Measurements from ENCODE around the gene ANKRD13B.
"Not testable (repeated sequence)": the region's sequence is repeated elsewhere in the genome, so short reads cannot be mapped to it uniquely, and the experiment has no call there.

DNA sequence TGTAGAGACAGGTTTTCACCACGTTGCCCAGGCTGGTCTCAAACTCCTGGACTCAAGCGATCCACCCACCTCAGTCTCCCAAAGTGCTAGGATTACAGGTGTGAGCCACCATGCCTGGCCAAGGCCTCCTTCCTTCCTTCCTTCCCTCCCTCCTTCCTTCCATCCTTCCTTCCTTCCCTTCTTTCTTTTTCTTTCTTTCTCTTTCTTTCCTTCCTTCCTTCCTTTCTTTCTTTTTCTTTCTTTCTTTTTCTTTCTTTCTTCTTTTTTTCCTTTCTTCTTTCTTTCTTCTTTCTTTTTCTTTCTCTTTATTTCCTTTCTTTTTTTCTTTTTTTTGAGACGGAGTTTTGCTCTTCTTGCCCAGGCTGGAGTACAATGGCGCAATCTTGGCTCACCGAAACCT, 34.8 kb upstream of the ANKRD13B start:
- not testable (repeated sequence) for TF ChIP-seq ZFP3 (CRISPR knock-in tag; IDR thresholded peaks at IDR 0.05); GLIS3 (CRISPR knock-in tag; IDR thresholded peaks at IDR 0.05); ZNF565 (CRISPR knock-in tag; conservative IDR thresholded peaks at IDR 0.05; ENCODE audit: low read depth); ISL1 (CRISPR knock-in tag; IDR thresholded peaks at IDR 0.05); ZFP30 (CRISPR knock-in tag; IDR thresholded peaks at IDR 0.05); PATZ1 (CRISPR knock-in tag; IDR thresholded peaks at IDR 0.05; ENCODE audit: borderline replicate concordance); TOX (CRISPR knock-in tag; IDR thresholded peaks at IDR 0.05; ENCODE audit: borderline replicate concordance); ESRRG (CRISPR knock-in tag; IDR thresholded peaks at IDR 0.05); CSDC2 (CRISPR knock-in tag; IDR thresholded peaks at IDR 0.05); OSR1 (CRISPR knock-in tag; IDR thresholded peaks at IDR 0.05); PPARA (CRISPR knock-in tag; IDR thresholded peaks at IDR 0.05; ENCODE audit: borderline replicate concordance); ARNTL (CRISPR knock-in tag; IDR thresholded peaks at IDR 0.05; ENCODE audit: borderline replicate concordance, low read depth)
- TF ChIP-seq, protein P1, sequence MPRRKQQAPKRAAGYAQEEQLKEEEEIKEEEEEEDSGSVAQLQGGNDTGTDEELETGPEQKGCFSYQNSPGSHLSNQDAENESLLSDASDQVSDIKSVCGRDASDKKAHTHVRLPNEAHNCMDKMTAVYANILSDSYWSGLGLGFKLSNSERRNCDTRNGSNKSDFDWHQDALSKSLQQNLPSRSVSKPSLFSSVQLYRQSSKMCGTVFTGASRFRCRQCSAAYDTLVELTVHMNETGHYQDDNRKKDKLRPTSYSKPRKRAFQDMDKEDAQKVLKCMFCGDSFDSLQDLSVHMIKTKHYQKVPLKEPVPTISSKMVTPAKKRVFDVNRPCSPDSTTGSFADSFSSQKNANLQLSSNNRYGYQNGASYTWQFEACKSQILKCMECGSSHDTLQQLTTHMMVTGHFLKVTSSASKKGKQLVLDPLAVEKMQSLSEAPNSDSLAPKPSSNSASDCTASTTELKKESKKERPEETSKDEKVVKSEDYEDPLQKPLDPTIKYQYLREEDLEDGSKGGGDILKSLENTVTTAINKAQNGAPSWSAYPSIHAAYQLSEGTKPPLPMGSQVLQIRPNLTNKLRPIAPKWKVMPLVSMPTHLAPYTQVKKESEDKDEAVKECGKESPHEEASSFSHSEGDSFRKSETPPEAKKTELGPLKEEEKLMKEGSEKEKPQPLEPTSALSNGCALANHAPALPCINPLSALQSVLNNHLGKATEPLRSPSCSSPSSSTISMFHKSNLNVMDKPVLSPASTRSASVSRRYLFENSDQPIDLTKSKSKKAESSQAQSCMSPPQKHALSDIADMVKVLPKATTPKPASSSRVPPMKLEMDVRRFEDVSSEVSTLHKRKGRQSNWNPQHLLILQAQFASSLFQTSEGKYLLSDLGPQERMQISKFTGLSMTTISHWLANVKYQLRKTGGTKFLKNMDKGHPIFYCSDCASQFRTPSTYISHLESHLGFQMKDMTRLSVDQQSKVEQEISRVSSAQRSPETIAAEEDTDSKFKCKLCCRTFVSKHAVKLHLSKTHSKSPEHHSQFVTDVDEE (CRISPR knock-in tag; IDR thresholded peaks at IDR 0.05): not testable (repeated sequence)
- TF ChIP-seq, protein P2, sequence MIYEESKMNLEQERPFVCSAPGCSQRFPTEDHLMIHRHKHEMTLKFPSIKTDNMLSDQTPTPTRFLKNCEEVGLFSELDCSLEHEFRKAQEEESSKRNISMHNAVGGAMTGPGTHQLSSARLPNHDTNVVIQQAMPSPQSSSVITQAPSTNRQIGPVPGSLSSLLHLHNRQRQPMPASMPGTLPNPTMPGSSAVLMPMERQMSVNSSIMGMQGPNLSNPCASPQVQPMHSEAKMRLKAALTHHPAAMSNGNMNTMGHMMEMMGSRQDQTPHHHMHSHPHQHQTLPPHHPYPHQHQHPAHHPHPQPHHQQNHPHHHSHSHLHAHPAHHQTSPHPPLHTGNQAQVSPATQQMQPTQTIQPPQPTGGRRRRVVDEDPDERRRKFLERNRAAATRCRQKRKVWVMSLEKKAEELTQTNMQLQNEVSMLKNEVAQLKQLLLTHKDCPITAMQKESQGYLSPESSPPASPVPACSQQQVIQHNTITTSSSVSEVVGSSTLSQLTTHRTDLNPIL (CRISPR knock-in tag; IDR thresholded peaks at IDR 0.05; ENCODE audit: low read depth): not testable (repeated sequence)

Data from SK-N-SH treated with all-trans-retinoic acid at 6 μM for 48 hours (cell line).